ENCODE measurements around the gene RAB10. TPM values are rescaled to one million over a fixed set of nuclear protein-coding genes. Genes with fewer than 3 reads are reported as not detected.

Gene RAB10
- total RNA-seq, 1 donor from 2014 or later: 192 TPM

DNA sequence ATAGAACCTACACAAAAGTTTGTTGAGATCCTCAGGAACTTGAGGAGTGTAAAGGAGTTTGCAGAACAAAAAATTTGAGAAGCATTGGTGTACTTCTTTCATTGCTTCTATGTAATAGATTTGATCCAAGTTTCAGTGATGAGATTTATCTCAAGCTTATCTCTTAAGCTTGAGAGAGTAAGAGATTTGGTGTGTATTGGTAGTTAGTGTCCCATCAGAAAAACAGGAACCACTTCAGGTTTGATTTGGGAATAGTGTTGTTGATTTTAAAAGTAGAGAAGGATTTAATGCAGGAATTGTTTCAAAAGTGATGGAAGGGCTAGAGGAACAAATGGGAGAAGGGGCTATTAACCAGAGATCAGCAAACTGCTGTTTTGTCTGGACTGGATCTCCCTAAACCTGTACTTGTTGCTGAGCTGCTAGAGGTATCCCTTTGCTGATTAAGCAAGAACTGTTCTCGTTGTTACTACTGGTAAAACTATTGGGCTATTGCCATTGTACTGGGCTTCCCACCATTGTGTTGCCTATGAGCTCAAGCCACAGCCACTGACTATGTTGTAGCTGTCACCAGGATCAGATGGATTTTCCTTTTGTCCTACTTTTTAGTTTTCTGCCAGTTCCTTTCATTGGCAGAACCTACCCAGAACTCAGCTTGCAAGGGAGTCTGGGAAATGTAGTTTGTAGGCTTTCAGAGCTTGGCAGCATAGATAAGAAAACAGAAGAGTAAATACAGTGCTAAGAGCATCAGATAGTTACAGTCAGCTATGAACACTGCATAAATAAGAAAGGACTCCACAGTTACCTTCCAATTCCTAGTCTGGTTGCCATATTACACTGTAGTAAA, 39.3 kb downstream of the RAB10 start:
- DNase-seq (ENCODE audit: low read depth) (no peak), FAIRE-seq (no peak)
- no peaks in the 10 kb centered on the region for H3K9me3 ChIP-seq (ENCODE audit: insufficient read depth, low read depth, low read length)
- Mint-ChIP-seq H3K27ac (ENCODE audit: unreplicated experiment) (no peak overlapping the region), H3K27me3 (ENCODE audit: low read depth, unreplicated experiment) (no peaks in the 10 kb centered on the region), H3K36me3 (ENCODE audit: low read depth, unreplicated experiment) (peaks cover 6% of the 10 kb centered on the region), H3K9me3 (ENCODE audit: unreplicated experiment) (peaks cover 3% of the 10 kb centered on the region), H3K4me1 (ENCODE audit: low read depth, unreplicated experiment) (peaks cover 47% of the 10 kb centered on the region), H3K4me3 (ENCODE audit: unreplicated experiment) (peak overlapping the region; percentile 9)
- H3K9ac ChIP-seq (ENCODE audit: low read length): no peak overlapping the region
- no peak overlapping the region for H3K4me2 ChIP-seq (ENCODE audit: low read length)
- no peaks in the 10 kb centered on the region for H3K36me3 ChIP-seq (ENCODE audit: insufficient read depth, low read length)
- peaks cover 94% of the 10 kb centered on the region for H3K79me2 ChIP-seq (ENCODE audit: insufficient read depth, low read length)
- H3K4me3 ChIP-seq (ENCODE audit: insufficient read depth, low read depth, low read length): no peak overlapping the region
- H4K20me1 ChIP-seq (ENCODE audit: insufficient read depth, low read length): peaks cover 81% of the 10 kb centered on the region
- no peak overlapping the region for H3K27ac ChIP-seq (ENCODE audit: low read depth, low read length)
- H2AFZ ChIP-seq (ENCODE audit: low read depth, low read length): no peak overlapping the region
- TF ChIP-seq, protein P1, sequence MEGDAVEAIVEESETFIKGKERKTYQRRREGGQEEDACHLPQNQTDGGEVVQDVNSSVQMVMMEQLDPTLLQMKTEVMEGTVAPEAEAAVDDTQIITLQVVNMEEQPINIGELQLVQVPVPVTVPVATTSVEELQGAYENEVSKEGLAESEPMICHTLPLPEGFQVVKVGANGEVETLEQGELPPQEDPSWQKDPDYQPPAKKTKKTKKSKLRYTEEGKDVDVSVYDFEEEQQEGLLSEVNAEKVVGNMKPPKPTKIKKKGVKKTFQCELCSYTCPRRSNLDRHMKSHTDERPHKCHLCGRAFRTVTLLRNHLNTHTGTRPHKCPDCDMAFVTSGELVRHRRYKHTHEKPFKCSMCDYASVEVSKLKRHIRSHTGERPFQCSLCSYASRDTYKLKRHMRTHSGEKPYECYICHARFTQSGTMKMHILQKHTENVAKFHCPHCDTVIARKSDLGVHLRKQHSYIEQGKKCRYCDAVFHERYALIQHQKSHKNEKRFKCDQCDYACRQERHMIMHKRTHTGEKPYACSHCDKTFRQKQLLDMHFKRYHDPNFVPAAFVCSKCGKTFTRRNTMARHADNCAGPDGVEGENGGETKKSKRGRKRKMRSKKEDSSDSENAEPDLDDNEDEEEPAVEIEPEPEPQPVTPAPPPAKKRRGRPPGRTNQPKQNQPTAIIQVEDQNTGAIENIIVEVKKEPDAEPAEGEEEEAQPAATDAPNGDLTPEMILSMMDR (IDR thresholded peaks at IDR 0.05; ENCODE audit: insufficient read depth, low read depth, low read length): no peak
- no peak for TF ChIP-seq EZH2 (IDR thresholded peaks at IDR 0.05; ENCODE audit: insufficient read depth, low read length)
- peaks cover 8% of the 10 kb centered on the region for H3K4me1 ChIP-seq (ENCODE audit: insufficient read depth, low read length)
- H3K27me3 ChIP-seq (ENCODE audit: insufficient read depth, low read length): no peaks in the 10 kb centered on the region

DNA sequence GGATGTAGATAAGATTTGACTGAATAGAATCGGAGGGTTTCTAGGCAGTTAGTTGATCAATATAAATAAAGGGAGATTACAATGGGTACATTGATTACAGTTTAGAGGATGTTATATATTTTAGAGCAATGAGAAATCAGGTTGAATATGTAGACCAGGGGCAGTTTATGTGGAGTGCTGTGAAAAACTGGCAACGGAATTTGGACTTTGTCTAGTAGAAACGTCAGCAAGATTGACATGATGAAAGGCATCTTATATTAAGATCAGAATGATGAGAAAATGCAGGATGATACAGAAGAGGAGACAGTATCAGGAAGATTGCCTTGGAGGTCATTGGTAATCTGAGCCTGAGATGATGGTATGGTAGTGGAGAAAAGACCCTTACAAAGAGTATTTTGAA, 39.9 kb downstream of the RAB10 start:
- DNase-seq (ENCODE audit: low read depth): no peak
- no peak overlapping the region for H3K4me3 Mint-ChIP-seq (ENCODE audit: unreplicated experiment)
- FAIRE-seq: no peak
- Histone ChIP-seq H3K79me2 (ENCODE audit: insufficient read depth, low read length) (peaks cover 97% of the 10 kb centered on the region), H3K4me3 (ENCODE audit: insufficient read depth, low read depth, low read length) (no peak overlapping the region), H3K4me2 (ENCODE audit: low read length) (no peak overlapping the region), H3K4me1 (ENCODE audit: insufficient read depth, low read length) (peaks cover 3% of the 10 kb centered on the region), H3K27ac (ENCODE audit: low read depth, low read length) (no peak overlapping the region), H4K20me1 (ENCODE audit: insufficient read depth, low read length) (peaks cover 87% of the 10 kb centered on the region), H3K9me3 (ENCODE audit: insufficient read depth, low read depth, low read length) (no peaks in the 10 kb centered on the region), H3K36me3 (ENCODE audit: insufficient read depth, low read length) (no peaks in the 10 kb centered on the region), H2AFZ (ENCODE audit: low read depth, low read length) (no peak overlapping the region), H3K27me3 (ENCODE audit: insufficient read depth, low read length) (no peaks in the 10 kb centered on the region), H3K9ac (ENCODE audit: low read length) (no peak overlapping the region)
- no peaks in the 10 kb centered on the region for H3K27me3 Mint-ChIP-seq (ENCODE audit: low read depth, unreplicated experiment)
- peaks cover 6% of the 10 kb centered on the region for H3K36me3 Mint-ChIP-seq (ENCODE audit: low read depth, unreplicated experiment)
- H3K9me3 Mint-ChIP-seq (ENCODE audit: unreplicated experiment): peaks cover 3% of the 10 kb centered on the region
- H3K4me1 Mint-ChIP-seq (ENCODE audit: low read depth, unreplicated experiment): peaks cover 45% of the 10 kb centered on the region
- no peak for TF ChIP-seq EZH2 (IDR thresholded peaks at IDR 0.05; ENCODE audit: insufficient read depth, low read length)
- TF ChIP-seq, protein P1 (IDR thresholded peaks at IDR 0.05; ENCODE audit: insufficient read depth, low read depth, low read length): no peak
- H3K27ac Mint-ChIP-seq (ENCODE audit: unreplicated experiment): no peak overlapping the region

DNA sequence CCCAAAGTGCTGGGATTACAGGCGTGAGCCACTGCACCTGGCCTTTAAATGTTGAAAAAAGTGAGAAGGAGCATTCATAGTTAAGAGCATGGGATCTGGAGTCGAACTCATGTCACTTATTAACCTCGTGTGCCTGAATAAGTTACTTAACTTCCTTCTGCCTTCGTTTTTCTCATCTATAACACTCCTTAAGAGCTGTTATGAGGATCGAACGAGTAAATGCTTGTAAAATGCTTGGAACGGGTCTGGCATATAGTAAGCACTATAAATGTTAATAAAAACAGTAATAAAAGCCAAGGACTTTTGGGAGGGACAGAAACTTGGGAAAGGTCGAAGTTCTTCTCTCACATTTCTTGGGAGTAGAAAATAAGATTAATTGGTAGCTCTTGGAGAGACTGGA, 40.8 kb downstream of the RAB10 start:
- Histone ChIP-seq H3K9ac (ENCODE audit: low read length) (no peak overlapping the region), H3K4me2 (ENCODE audit: low read length) (no peak overlapping the region), H3K4me3 (ENCODE audit: insufficient read depth, low read depth, low read length) (no peak overlapping the region), H3K79me2 (ENCODE audit: insufficient read depth, low read length) (peaks cover 97% of the 10 kb centered on the region), H4K20me1 (ENCODE audit: insufficient read depth, low read length) (peaks cover 88% of the 10 kb centered on the region), H3K27me3 (ENCODE audit: insufficient read depth, low read length) (no peaks in the 10 kb centered on the region), H3K36me3 (ENCODE audit: insufficient read depth, low read length) (no peaks in the 10 kb centered on the region), H3K9me3 (ENCODE audit: insufficient read depth, low read depth, low read length) (no peaks in the 10 kb centered on the region), H3K4me1 (ENCODE audit: insufficient read depth, low read length) (no peaks in the 10 kb centered on the region), H3K27ac (ENCODE audit: low read depth, low read length) (no peak overlapping the region), H2AFZ (ENCODE audit: low read depth, low read length) (no peak overlapping the region)
- no peak for TF ChIP-seq EZH2 (IDR thresholded peaks at IDR 0.05; ENCODE audit: insufficient read depth, low read length)
- TF ChIP-seq, protein P1 (IDR thresholded peaks at IDR 0.05; ENCODE audit: insufficient read depth, low read depth, low read length): no peak
- Mint-ChIP-seq H3K4me3 (ENCODE audit: unreplicated experiment) (no peak overlapping the region), H3K27ac (ENCODE audit: unreplicated experiment) (no peak overlapping the region), H3K36me3 (ENCODE audit: low read depth, unreplicated experiment) (peaks cover 6% of the 10 kb centered on the region), H3K9me3 (ENCODE audit: unreplicated experiment) (peaks cover 3% of the 10 kb centered on the region), H3K4me1 (ENCODE audit: low read depth, unreplicated experiment) (peaks cover 42% of the 10 kb centered on the region), H3K27me3 (ENCODE audit: low read depth, unreplicated experiment) (no peaks in the 10 kb centered on the region)
- no peak for FAIRE-seq
- DNase-seq (ENCODE audit: low read depth): no peak

Data from astrocyte (in vitro differentiated cells and primary cell).